Mesothelial cell of epicardium (in vitro differentiated cells): Measurements from ENCODE around the gene VAT1. TPM values are rescaled to one million over a fixed set of nuclear protein-coding genes. Genes with fewer than 3 reads are reported as not detected.

Source experiments
- DNase-seq, 2 experiments: peaks; one replicate each; pipeline ENCODE4 v3.0.0; 2021; ENCODE audit warnings: low spot score in 2 of 2; ENCODE audit not compliant: unreplicated experiment in 2 of 2
- H3K27ac Mint-ChIP-seq: 2 replicates; pipeline ENCODE4 v1.8.0; 2021; ENCODE audit warnings: mixed read lengths
- H3K27me3 Mint-ChIP-seq: 2 replicates; pipeline ENCODE4 v1.8.0; 2021; ENCODE audit warnings: low read depth, mixed read lengths
- H3K36me3 Mint-ChIP-seq: 2 replicates; pipeline ENCODE4 v1.8.0; 2021; ENCODE audit warnings: mixed read lengths
- H3K4me1 Mint-ChIP-seq: 2 replicates; pipeline ENCODE4 v1.8.0; 2021; ENCODE audit warnings: mixed read lengths
- H3K4me3 Mint-ChIP-seq: 2 replicates; pipeline ENCODE4 v1.8.0; 2021; ENCODE audit warnings: mild to moderate bottlenecking, moderate library complexity, mixed read lengths
- H3K9me3 Mint-ChIP-seq: 2 replicates; pipeline ENCODE4 v1.8.0; 2021; ENCODE audit warnings: mixed read lengths
- CTCF ChIP-seq: fragments of 200-600 bp; sonication (generic); IDR thresholded peaks from one replicate; pipeline ENCODE4 v1.5.0; 2021; ENCODE audit warnings: antibody characterized with exemption; ENCODE audit not compliant: unreplicated experiment
- total RNA-seq: library from RNA; stranded (reverse); gene quantifications from 3 replicates; pipeline ENCODE4 v1.2.1, GENCODE V29; 2021

The VAT1 gene
- 211 to 222 TPM (median 211 TPM) in 3 replicates for total RNA-seq

GRCh38 chr17:43021741-43022512, at the start of gene VAT1:
Gene VAT1, minus strand, starts transcription at chr17:43022385. Its CDS starts 63 bp downstream, at chr17:43022322.
- no peak for TF ChIP-seq CTCF
- peak within 1 kb of the TSS; percentile 96 for H3K4me3 Mint-ChIP-seq
- peak within 1 kb of the TSS; percentile 96 for H3K27ac Mint-ChIP-seq
- no peaks in the 10 kb centered on the region for H3K9me3 Mint-ChIP-seq
- peaks cover 2% of the 10 kb centered on the region for H3K36me3 Mint-ChIP-seq
- peaks cover 40% of the 10 kb centered on the region for H3K4me1 Mint-ChIP-seq
- no peaks in the 10 kb centered on the region for H3K27me3 Mint-ChIP-seq
- peak; percentile 56 to 77 for DNase-seq

GRCh38 chr17:43070872-43071271, 48.7 kb upstream of the VAT1 start:
- Mint-ChIP-seq H3K27me3 (no peaks in the 10 kb centered on the region), H3K27ac (no peak overlapping the region), H3K36me3 (peaks cover 3% of the 10 kb centered on the region), H3K9me3 (no peaks in the 10 kb centered on the region), H3K4me3 (no peak overlapping the region), H3K4me1 (no peaks in the 10 kb centered on the region)
- TF ChIP-seq CTCF, result no peak
- DNase-seq, result no peak

GRCh38 chr17:43070257-43070656, 48.1 kb upstream of the VAT1 start:
- Mint-ChIP-seq H3K9me3 (no peaks in the 10 kb centered on the region), H3K27ac (no peak overlapping the region), H3K36me3 (peaks cover 3% of the 10 kb centered on the region), H3K4me3 (no peak overlapping the region), H3K4me1 (no peaks in the 10 kb centered on the region), H3K27me3 (no peaks in the 10 kb centered on the region)
- no peak for DNase-seq
- no peak for TF ChIP-seq CTCF

GRCh38 chr17:43069368-43069898, 47.2 kb upstream of the VAT1 start:
- DNase-seq, result no peak
- no peak for TF ChIP-seq CTCF
- no peaks in the 10 kb centered on the region for H3K27me3 Mint-ChIP-seq
- no peak overlapping the region for H3K27ac Mint-ChIP-seq
- H3K4me3 Mint-ChIP-seq, result no peak overlapping the region
- H3K4me1 Mint-ChIP-seq, result no peaks in the 10 kb centered on the region
- H3K36me3 Mint-ChIP-seq, result peaks cover 3% of the 10 kb centered on the region
- no peaks in the 10 kb centered on the region for H3K9me3 Mint-ChIP-seq

- H3K9me3 Mint-ChIP-seq, result no peaks in the 10 kb centered on the region
- H3K27ac Mint-ChIP-seq, result no peak overlapping the region
- no peaks in the 10 kb centered on the region for H3K4me1 Mint-ChIP-seq
- no peaks in the 10 kb centered on the region for H3K27me3 Mint-ChIP-seq
- no peaks in the 10 kb centered on the region for H3K36me3 Mint-ChIP-seq
- DNase-seq, result no peak
- no peak overlapping the region for H3K4me3 Mint-ChIP-seq
- no peak for TF ChIP-seq CTCF
These were observed 46.6 kb upstream of the VAT1 start for GRCh38 chr17:43068570-43069367.
